Prostate gland (tissue), 2 donors: ENCODE results near the gene ATPAF2.

ENCODE experiments used
- POLR2AphosphoS5 ChIP-seq: sonication (generic); formaldehyde crosslinking; IDR thresholded peaks from one replicate; pipeline ENCODE4 v1.6.1; 2017; ENCODE audit warnings: antibody characterized with exemption
- TF ChIP-seq, protein P1 (sequence below), 4 experiments: fragments of 200-600 bp in 2 of 4; fragments of 450-650 bp in 2 of 4; sonication (generic) in 2 of 4; IDR thresholded peaks; 1 replicate in 3 of 4; 2 replicates in 1 of 4; pipeline ENCODE4 v1.5.1; 2016 to 2019; ENCODE audit warnings: antibody characterized with exemption in 4 of 4, mild to moderate bottlenecking in 2 of 4, moderate library complexity in 2 of 4

DNA sequence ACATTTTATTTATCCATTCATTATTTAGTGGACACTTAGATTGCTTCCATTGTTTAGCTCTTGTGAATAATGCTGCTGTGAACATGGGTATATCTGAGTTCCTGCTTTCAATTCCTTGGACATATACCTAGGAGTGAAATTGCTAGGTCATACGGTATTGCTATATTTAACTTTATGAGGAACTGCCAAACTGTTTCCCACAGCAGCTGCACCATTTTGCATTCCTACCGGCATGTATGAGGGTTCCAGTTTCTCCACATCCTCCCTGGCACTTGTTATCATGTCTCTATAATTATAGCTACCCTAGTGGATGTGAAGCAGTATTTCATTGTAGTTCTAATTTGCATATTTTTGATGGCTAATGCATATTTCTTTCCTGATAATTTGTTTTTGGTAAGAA, 25.1 kb upstream of the ATPAF2 start:
- TF ChIP-seq, protein P1, sequence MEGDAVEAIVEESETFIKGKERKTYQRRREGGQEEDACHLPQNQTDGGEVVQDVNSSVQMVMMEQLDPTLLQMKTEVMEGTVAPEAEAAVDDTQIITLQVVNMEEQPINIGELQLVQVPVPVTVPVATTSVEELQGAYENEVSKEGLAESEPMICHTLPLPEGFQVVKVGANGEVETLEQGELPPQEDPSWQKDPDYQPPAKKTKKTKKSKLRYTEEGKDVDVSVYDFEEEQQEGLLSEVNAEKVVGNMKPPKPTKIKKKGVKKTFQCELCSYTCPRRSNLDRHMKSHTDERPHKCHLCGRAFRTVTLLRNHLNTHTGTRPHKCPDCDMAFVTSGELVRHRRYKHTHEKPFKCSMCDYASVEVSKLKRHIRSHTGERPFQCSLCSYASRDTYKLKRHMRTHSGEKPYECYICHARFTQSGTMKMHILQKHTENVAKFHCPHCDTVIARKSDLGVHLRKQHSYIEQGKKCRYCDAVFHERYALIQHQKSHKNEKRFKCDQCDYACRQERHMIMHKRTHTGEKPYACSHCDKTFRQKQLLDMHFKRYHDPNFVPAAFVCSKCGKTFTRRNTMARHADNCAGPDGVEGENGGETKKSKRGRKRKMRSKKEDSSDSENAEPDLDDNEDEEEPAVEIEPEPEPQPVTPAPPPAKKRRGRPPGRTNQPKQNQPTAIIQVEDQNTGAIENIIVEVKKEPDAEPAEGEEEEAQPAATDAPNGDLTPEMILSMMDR (IDR thresholded peaks at IDR 0.05) = no peak
- TF ChIP-seq POLR2AphosphoS5 = no peak
